Hepatocyte (in vitro differentiated cells): ENCODE data around the gene PMS1.

Experiments used
- CTCF ChIP-seq: fragments of 200-600 bp; sonication (generic); IDR thresholded peaks from 2 replicates; pipeline ENCODE4 v1.5.1; 2016; ENCODE audit warnings: antibody characterized with exemption, mild to moderate bottlenecking; ENCODE audit not compliant: poor library complexity
- EZH2 ChIP-seq: fragments of 200-600 bp; sonication (generic); IDR thresholded peaks from 2 replicates; pipeline ENCODE4 v1.6.1; 2016; ENCODE audit warnings: antibody characterized with exemption, mild to moderate bottlenecking, borderline replicate concordance
- EZH2phosphoT487 ChIP-seq: fragments of 200-600 bp; sonication (generic); IDR thresholded peaks from one replicate; pipeline ENCODE4 v1.6.1; 2018; ENCODE audit warnings: antibody characterized with exemption, mild to moderate bottlenecking, low read depth, moderate library complexity; ENCODE audit not compliant: unreplicated experiment, severe bottlenecking

GRCh38 chr2:189829102-189829833 lies 45.0 kb downstream of the PMS1 start:
- TF ChIP-seq CTCF (no peak), EZH2 (no peak), EZH2phosphoT487 (no peak)
